K562 (cell line): Measurements from ENCODE around the gene RALY. TPM values are rescaled to one million over a fixed set of nuclear protein-coding genes. Genes with fewer than 3 reads are reported as not detected.

Source experiments
- ATAC-seq: fragments of 200-7000 bp; cut with Tn5 transposase; 3 replicates; pipeline ENCODE4 v1.9.1; 2020; ENCODE audit warnings: moderate library complexity
- BruUV-seq: library from RNA; stranded (reverse); fragments of 400-500 nt; replicated peaks from 2 replicates; lab custom pipeline; 2021; lab: Mats Ljungman, UMichigan
- CTCF ChIA-PET: fragments of 300-600 bp; formaldehyde crosslinking; extraction: SDS; loops from one replicate; lab custom pipeline; 2021; ENCODE audit warnings: low intra/inter-chr PET ratio; lab: Yijun Ruan, JAX
- POLR2A ChIA-PET: fragments of 300-600, 350-650 bp; sonication (Branson Sonifier 250); formaldehyde crosslinking; extraction: SDS; loops from one replicate; lab custom pipeline; 2021; ENCODE audit warnings: antibody characterized with exemption, inconsistent platforms; lab: Yijun Ruan, JAX
- DNase-seq, 4 experiments: peaks; one replicate each; pipeline versions ENCODE4 v3.0.0 to v3.0.0-alpha.2; 2011 to 2018; ENCODE audit warnings: low spot score in 3 of 4, mixed read lengths in 3 of 4; ENCODE audit errors: extremely low read depth in 1 of 4
- FAIRE-seq: peaks from 2 replicates; lab custom pipeline; 2011; peaks lifted over from hg19 to GRCh38; lab: Jason Lieb, UNC
- H2AFZ ChIP-seq: 2 replicates; pipeline ENCODE4 v1.6.0; 2011; ENCODE audit warnings: low read depth, low read length, control low read depth, inconsistent platforms
- H3K27ac ChIP-seq: fragments of 200-600 bp; 3 replicates; pipeline ENCODE4 v1.8.0; 2011; ENCODE audit warnings: low read depth, mild to moderate bottlenecking, control low read depth, inconsistent platforms, low read length, moderate library complexity, mixed read lengths; ENCODE audit errors: extremely low read depth
- H3K27me3 ChIP-seq, 2 experiments: fragments of 300-600 bp in 1 of 2; 2 replicates in 1 of 2; 3 replicates in 1 of 2; pipeline versions ENCODE4 v1.6.0 to v1.8.0; 2011; ENCODE audit warnings: inconsistent platforms in 2 of 2, low read length in 2 of 2, mild to moderate bottlenecking in 1 of 2, mixed read lengths in 1 of 2, moderate library complexity in 1 of 2; ENCODE audit not compliant: control insufficient read depth in 2 of 2, insufficient read depth in 2 of 2
- H3K36me3 ChIP-seq: fragments of 300-600 bp; 3 replicates; pipeline ENCODE4 v1.8.0; 2011; ENCODE audit warnings: mild to moderate bottlenecking, low read length, inconsistent platforms; ENCODE audit not compliant: control insufficient read depth, insufficient read depth
- H3K4me1 ChIP-seq, 2 experiments: fragments of 200-600 bp in 1 of 2; replicated peaks in 1 of 2; 2 replicates in 1 of 2; 3 replicates in 1 of 2; pipeline versions ENCODE4 v1.5.1 to v1.8.0; 2011; ENCODE audit warnings: inconsistent platforms in 2 of 2, low read length in 2 of 2, mild to moderate bottlenecking in 1 of 2, mixed read lengths in 1 of 2, moderate library complexity in 1 of 2; ENCODE audit not compliant: control insufficient read depth in 2 of 2, insufficient read depth in 2 of 2
- H3K4me2 ChIP-seq: 2 replicates; pipeline ENCODE4 v1.6.1; 2011; ENCODE audit warnings: low read length, control low read depth, inconsistent platforms, mixed read lengths; ENCODE audit not compliant: insufficient read depth
- H3K4me3 ChIP-seq: fragments of 200-600 bp; sonication (generic), shearing (Covaris generic); 2 replicates; pipeline ENCODE4 v1.5.1; 2016; ENCODE audit warnings: control low read depth, inconsistent platforms
- H3K79me2 ChIP-seq: fragments of 200-600 bp; 3 replicates; pipeline ENCODE4 v1.8.0; 2011; ENCODE audit warnings: low read length, inconsistent platforms; ENCODE audit not compliant: control insufficient read depth, insufficient read depth
- H3K9ac ChIP-seq, 2 experiments: 2 replicates each; pipeline versions ENCODE4 v1.6.0 to v1.6.1; 2011; ENCODE audit warnings: low read depth in 2 of 2, low read length in 2 of 2, control low read depth in 1 of 2, inconsistent platforms in 1 of 2, mild to moderate bottlenecking in 1 of 2, mixed read lengths in 1 of 2; ENCODE audit not compliant: insufficient read depth in 1 of 2
- H3K9me1 ChIP-seq: one replicate; pipeline ENCODE4 v1.6.0; 2011; ENCODE audit warnings: inconsistent platforms, mild to moderate bottlenecking, low read length, moderate library complexity; ENCODE audit not compliant: control insufficient read depth, insufficient read depth
- H3K9me3 ChIP-seq: replicated peaks from 2 replicates; pipeline ENCODE4 v1.5.1; 2011; ENCODE audit warnings: low read depth, low read length, inconsistent platforms; ENCODE audit not compliant: control insufficient read depth, insufficient read depth
- H4K20me1 ChIP-seq: replicated peaks from 2 replicates; pipeline ENCODE4 v1.6.1; 2011; ENCODE audit warnings: low read length, inconsistent platforms, mixed read lengths; ENCODE audit not compliant: control insufficient read depth, insufficient read depth
- CEBPG ChIP-seq, 3 experiments: fragments of 200-800 bp in 1 of 3; sonication (Bioruptor generic) in 1 of 3; sonication (generic) in 1 of 3; formaldehyde crosslinking in 1 of 3; IDR thresholded peaks in 2 of 3; conservative IDR thresholded peaks in 1 of 3; 2 replicates each; pipeline versions ENCODE4 v1.6.1 to v1.8.0; 2016 to 2022; ENCODE audit warnings: missing compliant biosample characterization in 2 of 3, missing genetic modification characterization in 2 of 3, mild to moderate bottlenecking in 1 of 3, missing genetic modification reagents in 1 of 3
- DIDO1 ChIP-seq: fragments of 450-650 bp; IDR thresholded peaks from 2 replicates; pipeline ENCODE4 v1.6.1; 2016; ENCODE audit warnings: low read depth, missing biosample characterization, missing genetic modification characterization
- DMBX1 ChIP-seq: fragments of 250-450 bp; sonication (Bioruptor Pico); IDR thresholded peaks from 2 replicates; pipeline ENCODE4 v1.8.0; 2022; ENCODE audit warnings: inconsistent platforms, mild to moderate bottlenecking, moderate library complexity, borderline replicate concordance
- FOXA1 ChIP-seq: fragments of 450-650 bp; IDR thresholded peaks from 2 replicates; pipeline ENCODE4 v1.6.1; 2016; ENCODE audit warnings: mild to moderate bottlenecking, borderline replicate concordance
- LCOR ChIP-seq: sonication (generic); formaldehyde crosslinking; IDR thresholded peaks from 2 replicates; pipeline ENCODE4 v1.8.0; 2022; ENCODE audit warnings: mild to moderate bottlenecking, missing genetic modification reagents
- PCBP1 ChIP-seq: fragments of 200-400 bp; formaldehyde crosslinking; IDR thresholded peaks from 2 replicates; pipeline ENCODE4 v1.6.1; 2018; ENCODE audit warnings: mild to moderate bottlenecking, low read depth, low read length; ENCODE audit not compliant: poor library complexity, severe bottlenecking
- POLR3A ChIP-seq: IDR thresholded peaks from 2 replicates; pipeline ENCODE4 v1.6.1; 2011; ENCODE audit warnings: borderline replicate concordance, mild to moderate bottlenecking, moderate library complexity; ENCODE audit not compliant: insufficient read length, insufficient read depth; ENCODE audit errors: extremely low read depth
- TFAM ChIP-seq: fragments of 250-450 bp; sonication (Bioruptor Pico); conservative IDR thresholded peaks from 2 replicates; pipeline ENCODE4 v1.5.0; 2021; ENCODE audit warnings: mild to moderate bottlenecking, moderate library complexity
- ZNF263 ChIP-seq: sonication (generic); formaldehyde crosslinking; IDR thresholded peaks from 2 replicates; pipeline ENCODE4 v1.8.0; 2022; ENCODE audit warnings: mild to moderate bottlenecking, missing genetic modification reagents, borderline replicate concordance
- ZNF668 ChIP-seq: fragments of 250-450 bp; sonication (Bioruptor Pico); IDR thresholded peaks from 2 replicates; pipeline ENCODE4 v1.8.0; 2022; ENCODE audit warnings: mild to moderate bottlenecking, inconsistent platforms
- WGBS: fragments of 100-300 bp; shearing (Covaris generic); methylation state at CpG from one replicate; pipeline ENCODE4 v1.1.6; 2016; ENCODE audit warnings: low coverage, mixed read lengths; ENCODE audit not compliant: insufficient coverage; ENCODE audit errors: missing lambda C conversion rate; 5-methylcytosine and 5-hydroxymethylcytosine counted together
- in situ Hi-C: fragments of 300-500 bp; cut with MboI; formaldehyde crosslinking; loops from 4 replicates; pipeline ENCODE4 v1.15.0; 2018; ENCODE audit warnings: inconsistent platforms, mixed read lengths
- intact Hi-C: fragments of 100-400 bp; cut with micrococcal nuclease; formaldehyde crosslinking; loops from 2 replicates; pipeline ENCODE4 v1.14.2; 2022
- polyA plus RNA-seq, 8 experiments: library from polyadenylated mRNA; depleted of rRNA in 4 of 8; stranded (reverse) in 5 of 8; unstranded in 3 of 8; fragments of >200 nt; fragmentation: Nextera tagmentation in 2 of 8; fragmentation: Illumina TruSeq in 1 of 8; extraction: Ambion mirVana in 2 of 8; extraction: Trizol in 1 of 8; gene quantifications; 2 replicates each; pipeline versions ENCODE4 v1.2.1 to v1.2.3, GENCODE V29; 2011 to 2014; ENCODE audit warnings: inconsistent platforms in 1 of 8, missing spikeins in 1 of 8
- total RNA-seq, 7 experiments: library from RNA; depleted of rRNA in 6 of 7; stranded (reverse); fragments of >200 nt in 6 of 7; fragmentation: Illumina TruSeq in 2 of 7; extraction: Trizol in 2 of 7; gene quantifications; 2 replicates each; pipeline versions ENCODE4 v1.2.1 to v1.2.3, GENCODE V29; 2011 to 2021; ENCODE audit warnings: low replicate concordance in 1 of 7
- TF ChIP-seq, protein P1 (sequence below): sonication (generic); formaldehyde crosslinking; IDR thresholded peaks from 2 replicates; pipeline ENCODE4 v1.8.1; 2022; ENCODE audit warnings: missing genetic modification reagents
- TF ChIP-seq, protein P2 (sequence below): fragments of 250-450 bp; sonication (Bioruptor Pico); IDR thresholded peaks from 2 replicates; pipeline ENCODE4 v1.5.0; 2021; ENCODE audit warnings: mild to moderate bottlenecking, moderate library complexity
- TF ChIP-seq, protein P3 (sequence below): fragments of 450-650 bp; IDR thresholded peaks from 2 replicates; pipeline ENCODE4 v1.6.1; 2016; ENCODE audit warnings: low read depth, mild to moderate bottlenecking, moderate library complexity

RALY gene
- total and polyA plus RNA-seq, 9 of the 15 experiments (the other 6 are each of a cell fraction or from before 2014, with no cell fraction given) = 0.80 to 207 (median 128) TPM

DNA sequence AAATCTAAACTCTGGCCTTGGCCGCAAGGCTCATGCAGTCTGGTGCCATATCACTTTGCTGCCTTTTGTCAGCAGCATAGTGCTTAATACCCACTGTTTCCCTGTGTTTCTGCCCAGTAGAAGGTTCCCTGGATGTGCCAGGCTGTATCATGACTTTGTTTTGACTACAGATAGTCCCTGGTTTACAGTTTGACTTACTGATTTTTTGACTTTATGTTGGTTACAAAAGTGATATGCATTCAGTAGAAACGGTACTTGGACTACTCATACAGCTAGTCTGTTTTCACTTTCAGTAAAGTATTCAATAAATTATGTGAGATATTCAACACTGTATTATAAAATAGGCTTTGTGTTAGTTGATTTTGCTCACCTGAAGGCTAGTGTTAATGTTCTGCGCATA lies 19.0 kb downstream of the RALY start:
- peaks cover 60% of the 10 kb centered on the region for H4K20me1 ChIP-seq
- no peak overlapping the region for H3K4me3 ChIP-seq
- ChIA-PET POLR2A (interaction anchor here (0.7 kb wide), 1 partner anchor 11 kb away, joined by 4 read pairs; no protein-coding TSS in a partner anchor), CTCF (no interaction called here)
- WGBS = 76% methylated on average over 3 of the region's 3 CpGs
- no TSS peak for BruUV-seq
- peaks cover 8% of the 10 kb centered on the region for H3K36me3 ChIP-seq
- H3K27me3 ChIP-seq = no peaks in the 10 kb centered on the region
- in situ Hi-C loops = no loop called here
- no peak overlapping the region for H3K27ac ChIP-seq
- H3K79me2 ChIP-seq = peaks cover 98% of the 10 kb centered on the region
- H3K9me3 ChIP-seq = no peaks in the 10 kb centered on the region
- FAIRE-seq (no peak), ATAC-seq (no peak), DNase-seq (no peak)
- peaks cover 9% of the 10 kb centered on the region for H3K9me1 ChIP-seq
- intact Hi-C loops = no loop called here
- no peak overlapping the region for H3K9ac ChIP-seq
- H3K4me1 ChIP-seq = peaks cover 18 to 41% of the 10 kb centered on the region in 2 experiments; a peak in 4 of 5 replicates
- no peak overlapping the region for H2AFZ ChIP-seq
- H3K4me2 ChIP-seq = no peak overlapping the region
- no peak for TF ChIP-seq POLR3A
- no peak for TF ChIP-seq TFAM (CRISPR knock-in tag)
- TF ChIP-seq, protein P1, sequence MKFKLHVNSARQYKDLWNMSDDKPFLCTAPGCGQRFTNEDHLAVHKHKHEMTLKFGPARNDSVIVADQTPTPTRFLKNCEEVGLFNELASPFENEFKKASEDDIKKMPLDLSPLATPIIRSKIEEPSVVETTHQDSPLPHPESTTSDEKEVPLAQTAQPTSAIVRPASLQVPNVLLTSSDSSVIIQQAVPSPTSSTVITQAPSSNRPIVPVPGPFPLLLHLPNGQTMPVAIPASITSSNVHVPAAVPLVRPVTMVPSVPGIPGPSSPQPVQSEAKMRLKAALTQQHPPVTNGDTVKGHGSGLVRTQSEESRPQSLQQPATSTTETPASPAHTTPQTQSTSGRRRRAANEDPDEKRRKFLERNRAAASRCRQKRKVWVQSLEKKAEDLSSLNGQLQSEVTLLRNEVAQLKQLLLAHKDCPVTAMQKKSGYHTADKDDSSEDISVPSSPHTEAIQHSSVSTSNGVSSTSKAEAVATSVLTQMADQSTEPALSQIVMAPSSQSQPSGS (CRISPR knock-in tag) = no peak
- no peak for TF ChIP-seq ZNF668 (CRISPR knock-in tag)
- no peak for TF ChIP-seq LCOR
- no peak for TF ChIP-seq DMBX1 (CRISPR knock-in tag)
- TF ChIP-seq, protein P2, sequence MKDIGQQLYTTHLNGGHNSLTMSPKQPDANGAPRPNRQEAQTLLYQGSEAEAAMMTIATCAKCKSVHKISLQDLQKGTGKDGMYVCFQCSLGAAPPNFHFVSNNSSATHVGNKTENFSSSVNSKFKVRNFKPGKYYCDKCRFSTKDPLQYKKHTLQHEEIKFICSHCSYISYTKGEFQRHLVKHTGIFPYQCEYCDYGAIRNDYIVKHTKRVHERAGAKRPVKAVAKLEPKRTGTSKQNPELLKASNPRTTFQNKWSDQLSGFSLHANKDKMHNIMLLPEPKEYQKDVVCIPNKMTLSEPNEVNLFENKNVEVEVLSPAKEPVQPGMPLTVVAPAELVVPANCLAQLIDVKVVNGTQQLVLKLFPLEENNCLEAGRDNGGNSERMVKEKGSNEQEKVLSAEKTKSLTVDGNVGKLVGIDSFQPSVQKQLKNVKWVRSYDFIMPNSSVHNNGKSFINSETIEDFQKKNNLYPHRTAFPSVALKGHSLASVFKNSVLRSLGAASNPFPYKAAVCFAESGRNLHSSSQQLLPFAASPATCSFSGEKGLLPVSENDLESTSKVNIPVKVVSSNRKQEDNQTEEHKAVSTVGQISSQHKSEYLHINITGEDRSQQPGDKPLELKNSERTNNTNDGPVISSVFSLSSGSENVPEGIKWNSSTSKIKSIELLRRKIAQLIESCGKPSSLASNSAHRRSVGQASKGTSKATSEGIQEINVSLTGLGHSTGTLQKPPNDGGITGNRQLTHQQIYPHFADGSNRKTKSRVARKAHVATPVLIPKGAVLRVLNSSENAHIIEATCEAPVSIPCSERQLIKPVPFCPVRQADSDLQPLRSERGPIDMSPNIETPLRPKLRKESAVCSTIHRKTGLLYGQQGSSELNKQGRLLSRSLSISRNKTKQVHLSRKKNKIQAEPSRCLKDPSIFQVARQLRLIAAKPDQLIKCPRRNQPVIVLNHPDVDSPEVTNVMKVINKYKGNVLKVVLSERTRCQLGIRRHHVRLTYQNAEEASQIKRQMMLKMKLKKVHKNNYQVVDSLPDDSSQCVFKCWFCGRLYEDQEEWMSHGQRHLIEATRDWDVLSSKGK = no peak
- TF ChIP-seq FOXA1 = no peak
- no peak for TF ChIP-seq ZNF263
- TF ChIP-seq CEBPG (CRISPR knock-in tag; IDR thresholded peaks at IDR 0.05) = no peak
- TF ChIP-seq CEBPG (tag; conservative IDR thresholded peaks at IDR 0.05 in 1 of 2, IDR thresholded peaks at IDR 0.05 in 1 of 2) = no peak
- TF ChIP-seq, protein P3, sequence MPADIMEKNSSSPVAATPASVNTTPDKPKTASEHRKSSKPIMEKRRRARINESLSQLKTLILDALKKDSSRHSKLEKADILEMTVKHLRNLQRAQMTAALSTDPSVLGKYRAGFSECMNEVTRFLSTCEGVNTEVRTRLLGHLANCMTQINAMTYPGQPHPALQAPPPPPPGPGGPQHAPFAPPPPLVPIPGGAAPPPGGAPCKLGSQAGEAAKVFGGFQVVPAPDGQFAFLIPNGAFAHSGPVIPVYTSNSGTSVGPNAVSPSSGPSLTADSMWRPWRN = no peak
- no peak for TF ChIP-seq DIDO1
- TF ChIP-seq PCBP1 = no peak
